HG03139 (cell line): ENCODE data around the gene EP400.
A peak's percentile ranks its signal among the peaks of the same experiment; 100 is the strongest.
"Not testable (repeated sequence)": the region's sequence is repeated elsewhere in the genome, so short reads cannot be mapped to it uniquely, and the experiment has no call there.

Experiments used
- ATAC-seq: cut with Tn5 transposase; IDR thresholded peaks from one replicate; pipeline ENCODE4 v1.9.1; 2021; ENCODE audit not compliant: unreplicated experiment

The EP400 gene

DNA sequence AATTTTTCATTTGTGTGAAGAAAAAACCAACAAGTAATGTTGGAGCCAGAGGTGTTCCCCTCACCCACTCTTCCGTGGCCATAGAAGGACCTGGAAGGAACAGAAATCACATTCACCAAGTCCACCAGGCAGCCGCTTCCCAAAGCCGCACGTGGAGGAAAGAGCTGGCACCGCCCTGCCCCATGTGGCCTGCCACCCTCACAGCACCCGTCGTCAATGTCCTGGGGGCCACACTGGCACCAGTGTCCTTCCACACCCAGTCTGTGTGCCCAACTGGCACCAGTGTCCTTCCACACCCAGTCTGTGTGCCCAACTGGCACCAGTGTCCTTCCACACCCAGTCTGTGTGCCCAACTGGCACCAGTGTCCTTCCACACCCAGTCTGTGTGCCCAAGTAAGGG is 130.8 kb downstream of the EP400 start:
- ATAC-seq, result not testable (repeated sequence)

- ATAC-seq, result no peak
These were observed 131.7 kb downstream of the EP400 start for GRCh38 chr12:132081423-132081822.

DNA sequence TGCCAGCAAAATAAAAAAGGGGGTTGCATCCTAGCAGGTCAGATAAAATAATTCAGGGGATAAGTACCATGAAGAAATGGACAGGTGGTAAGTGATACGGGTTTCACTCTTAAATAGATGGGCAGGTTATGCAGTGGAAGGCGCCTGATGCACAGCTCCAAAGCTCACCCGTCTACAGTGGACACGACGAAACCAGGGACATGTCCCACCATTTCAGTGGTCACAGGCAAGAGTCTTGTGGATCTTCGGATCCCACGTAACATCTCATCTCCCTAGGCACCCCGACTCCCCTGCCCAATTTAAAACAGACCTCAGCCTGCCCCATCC is 133.8 kb downstream of the EP400 start:
- no peak for ATAC-seq

- ATAC-seq, result peak; percentile 83
These were observed 134.3 kb downstream of the EP400 start for GRCh38 chr12:132083941-132084620.

DNA sequence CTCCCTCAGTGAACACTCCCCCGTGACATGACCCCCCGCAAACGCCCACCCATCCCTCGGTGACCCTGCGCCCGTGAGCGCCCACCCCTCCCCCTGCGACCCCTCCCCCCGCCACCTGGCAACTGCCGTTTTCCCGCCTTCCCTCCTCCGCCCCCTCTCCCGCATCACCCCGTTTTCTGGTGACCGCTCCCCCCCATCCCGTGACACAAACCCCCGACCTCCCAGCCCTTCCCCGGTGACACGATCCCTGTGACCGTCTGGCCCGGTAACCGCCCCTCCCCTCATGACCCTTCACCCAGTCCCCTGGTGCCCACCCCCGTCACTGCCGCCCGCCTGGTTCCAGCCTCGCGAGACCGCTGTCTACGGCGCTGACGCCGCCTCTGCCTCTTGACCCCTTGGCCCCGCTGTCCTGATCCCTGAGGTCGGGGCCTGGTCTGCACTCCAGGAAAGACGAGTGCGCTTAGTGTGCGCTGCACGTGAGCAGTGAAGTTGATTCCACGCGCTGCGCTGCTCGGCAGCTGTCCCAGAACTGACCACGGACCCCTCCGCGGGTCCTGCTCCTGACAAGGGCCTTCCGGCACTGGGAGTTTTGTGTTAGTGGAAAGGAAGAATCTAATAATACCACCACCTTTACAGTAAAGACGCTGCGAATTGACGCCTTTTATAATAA is 135.0 kb downstream of the EP400 start:
- no peak for ATAC-seq

GRCh38 chr12:132085291-132085635 is 135.5 kb downstream of the EP400 start:
- no peak for ATAC-seq

GRCh38 chr12:132089407-132089910 is 139.7 kb downstream of the EP400 start:
- no peak for ATAC-seq

DNA sequence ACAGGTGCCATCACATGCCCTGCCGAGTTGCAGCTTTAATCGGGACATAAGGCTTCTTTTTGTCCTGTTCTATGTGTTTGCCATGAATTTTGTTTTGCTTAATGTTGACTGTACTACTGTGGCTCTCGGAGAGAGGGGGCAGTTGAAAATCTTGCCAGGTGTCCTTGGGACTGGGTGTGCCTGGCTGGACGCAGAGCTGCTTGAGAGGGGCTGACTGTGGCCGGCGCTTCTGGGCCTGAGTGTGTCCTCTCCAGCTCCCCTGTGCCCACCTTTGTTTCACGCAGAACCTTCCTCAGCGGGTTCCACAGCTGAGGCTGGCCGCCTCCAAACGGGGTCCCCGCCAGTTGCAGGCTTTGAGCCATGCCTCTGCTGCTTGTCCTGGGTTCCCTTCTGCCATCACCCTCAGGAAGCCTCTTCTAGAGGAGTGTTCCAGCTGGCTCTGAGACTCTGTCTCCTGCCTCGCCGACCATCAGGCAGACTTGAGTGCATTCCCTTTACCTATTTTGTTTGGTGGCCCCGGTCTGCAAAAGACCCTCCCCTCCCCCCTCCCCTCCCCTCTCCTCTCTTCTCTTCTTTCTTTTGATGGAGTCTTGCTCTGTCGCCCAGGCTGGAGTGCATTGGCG is 144.6 kb downstream of the EP400 start:
- no peak for ATAC-seq

DNA sequence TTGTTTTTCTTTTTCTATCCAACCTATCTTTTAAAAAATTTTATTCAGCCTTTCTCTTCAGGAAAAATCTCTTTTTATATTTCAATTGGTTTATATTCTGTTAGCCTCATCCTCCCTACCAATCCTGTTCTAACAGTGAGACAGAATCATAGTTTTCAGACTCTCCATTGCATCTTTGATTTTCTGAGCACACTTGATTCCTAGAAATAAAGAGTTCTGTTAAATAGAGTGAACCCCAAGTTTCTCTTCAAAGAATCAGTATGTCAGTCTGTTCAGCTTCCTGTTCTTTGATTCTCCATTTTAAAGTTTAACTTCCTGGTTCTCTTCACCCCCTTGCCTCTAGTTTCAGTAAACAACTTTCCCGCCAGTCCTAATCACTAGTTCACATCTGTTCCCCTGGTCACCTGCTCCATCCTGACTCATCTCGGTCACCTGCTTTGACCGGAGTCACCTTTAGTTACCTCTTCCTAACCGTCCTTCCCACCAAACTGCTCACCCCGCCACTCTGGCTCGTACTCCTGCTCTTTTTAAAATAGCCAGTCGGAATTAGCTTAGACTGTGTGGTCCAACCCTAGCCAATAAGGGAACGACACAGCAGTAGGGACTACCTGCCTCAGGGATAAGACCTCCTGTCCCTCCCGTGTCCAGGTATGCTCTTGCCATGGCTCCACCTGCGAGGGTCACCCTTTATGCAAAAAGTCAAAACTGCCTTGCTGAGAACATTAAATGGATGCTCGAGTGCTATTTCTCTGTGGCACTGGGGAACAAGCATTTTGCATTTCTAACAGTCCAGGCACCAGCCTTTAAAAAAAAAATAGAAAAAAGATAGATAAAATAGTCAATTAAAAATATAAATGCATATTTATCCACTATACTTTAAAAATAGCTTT is 146.0 kb downstream of the EP400 start:
- ATAC-seq, result no peak

GRCh38 chr12:132099739-132100138 is 150.0 kb downstream of the EP400 start:
- no peak for ATAC-seq

DNA sequence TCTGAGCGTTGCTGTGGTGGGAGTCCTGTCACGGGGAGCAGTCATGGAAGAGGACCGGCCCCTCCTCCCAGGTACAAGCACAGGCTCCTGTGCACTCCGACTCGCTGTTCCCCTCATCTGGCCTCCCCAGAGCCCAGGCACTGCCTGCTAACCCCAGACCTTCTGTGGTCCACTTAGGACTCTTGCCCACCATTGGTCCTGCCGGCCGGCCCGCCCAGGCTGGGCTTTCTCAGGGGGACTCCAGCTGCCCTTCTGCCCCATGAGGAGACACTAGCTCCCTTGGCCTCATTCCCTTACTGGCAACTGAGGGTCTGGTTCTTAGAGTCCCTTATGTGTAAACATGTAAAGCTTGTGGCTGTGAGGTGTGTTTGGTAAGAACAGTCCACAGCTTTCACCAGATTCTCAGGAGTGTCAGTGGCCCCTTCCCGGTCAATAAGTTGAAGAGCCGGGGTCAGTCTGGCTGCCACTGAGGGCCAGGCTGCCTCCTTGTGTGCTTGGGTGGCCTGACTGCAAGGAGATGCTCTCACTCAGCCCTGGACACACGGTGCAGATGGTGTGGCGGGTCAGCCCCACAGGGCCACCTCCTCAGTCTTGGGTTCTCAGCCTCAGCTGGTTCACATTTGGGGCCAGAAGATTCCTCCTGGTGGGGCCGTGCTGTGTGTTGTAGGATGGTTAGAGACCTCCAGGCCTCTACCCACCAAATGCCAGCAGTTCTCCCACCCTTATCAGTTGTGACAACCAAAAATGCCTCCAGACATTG is 150.7 kb downstream of the EP400 start:
- no peak for ATAC-seq

GRCh38 chr12:132102297-132102696 is 152.6 kb downstream of the EP400 start:
- ATAC-seq, result no peak

GRCh38 chr12:132103072-132103471 is 153.3 kb downstream of the EP400 start:
- ATAC-seq, result not testable (repeated sequence)

DNA sequence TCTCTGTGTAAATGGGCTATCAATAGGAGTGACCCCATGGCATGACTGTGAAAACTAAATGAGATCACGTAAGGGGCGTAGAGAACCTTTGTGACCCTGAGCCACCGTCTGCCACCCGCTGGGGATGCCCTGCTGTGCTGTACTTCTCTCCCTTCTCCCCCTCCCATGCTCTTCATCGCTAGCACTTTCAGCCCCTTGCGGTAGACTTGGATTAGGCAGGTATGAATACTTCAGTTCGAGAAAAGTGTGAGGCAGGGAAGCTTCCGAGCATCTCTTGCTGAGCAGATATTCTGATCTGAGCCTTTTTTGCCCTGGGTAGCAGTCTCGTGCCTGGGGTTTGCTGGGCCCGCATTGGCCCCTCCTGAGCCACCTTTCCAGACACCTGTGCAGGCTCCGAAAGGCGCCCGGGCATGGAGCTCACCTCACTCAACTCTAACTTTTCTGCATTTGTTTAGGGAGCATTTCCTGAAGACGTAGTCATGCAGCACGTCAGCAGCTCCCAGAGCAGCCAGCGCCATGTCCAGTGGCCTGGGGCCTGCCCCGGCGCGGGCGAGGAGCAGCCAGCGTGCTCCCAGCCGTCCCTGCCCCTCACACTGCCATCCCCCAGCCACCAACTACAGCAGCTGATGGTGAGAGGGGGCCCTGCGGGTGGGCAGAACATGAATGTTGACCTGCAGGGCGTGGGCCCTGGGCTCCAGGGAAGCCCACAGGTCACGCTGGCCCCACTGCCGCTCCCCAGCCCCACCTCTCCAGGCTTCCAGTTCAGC is 154.0 kb downstream of the EP400 start:
- ATAC-seq, result no peak

DNA sequence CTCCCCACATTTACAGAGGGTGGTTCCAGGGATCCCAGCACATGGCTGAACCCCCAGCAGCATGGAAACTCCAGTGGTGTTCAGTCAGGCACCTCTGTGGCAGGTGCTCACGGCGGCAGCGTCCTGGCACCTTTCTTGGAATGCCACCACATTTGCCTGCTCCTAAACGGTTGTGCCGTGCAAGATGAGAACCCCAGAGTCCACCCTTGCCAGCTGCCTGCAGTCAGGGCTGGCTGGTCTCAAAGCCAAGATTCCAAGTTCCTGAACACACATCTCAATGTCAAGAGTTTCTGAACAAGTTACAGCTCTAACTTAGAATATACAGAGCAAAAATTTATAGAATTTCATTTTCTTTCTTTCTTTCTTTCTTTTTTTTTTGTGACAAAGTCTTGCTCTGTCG is 155.7 kb downstream of the EP400 start:
- no peak for ATAC-seq

DNA sequence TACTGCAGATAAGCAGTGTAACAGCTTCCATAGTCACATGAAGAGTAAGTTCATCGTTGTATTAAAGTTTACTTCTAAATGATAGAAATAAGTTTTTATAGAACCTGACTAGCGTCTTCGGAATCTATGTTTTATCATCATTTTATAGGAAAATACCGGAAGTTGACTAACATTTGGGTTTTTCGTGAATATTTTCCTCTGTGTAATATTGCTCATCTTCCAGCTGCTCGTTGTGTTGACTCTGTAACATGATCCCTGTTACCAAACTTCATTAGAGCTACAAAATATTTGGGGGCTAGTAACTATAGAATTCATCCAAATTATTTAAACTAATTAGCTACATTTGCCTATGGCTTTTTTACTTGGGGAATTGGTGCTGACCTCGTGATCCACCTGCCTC is 157.2 kb downstream of the EP400 start:
- no peak for ATAC-seq

- ATAC-seq, result no peak
These were observed 158.6 kb downstream of the EP400 start for GRCh38 chr12:132108211-132108832.

- no peak for ATAC-seq
These were observed 160.0 kb downstream of the EP400 start for GRCh38 chr12:132109741-132110140.

- no peak for ATAC-seq
These were observed 160.9 kb downstream of the EP400 start for GRCh38 chr12:132110677-132111076.
